Left cardiac atrium (tissue), 4 donors: ENCODE measurements around the gene CYP2B6. TPM values are rescaled to one million over a fixed set of nuclear protein-coding genes. Genes with fewer than 3 reads are reported as not detected.
"Not testable (repeated sequence)": the region's sequence is repeated elsewhere in the genome, so short reads cannot be mapped to it uniquely, and the experiment has no call there.

ENCODE experiments used
- ATAC-seq, 2 donors: fragments of 200-7000 bp; cut with Tn5 transposase; one replicate each; pipeline ENCODE4 v1.9.1; 2020; ENCODE audit warnings: mild to moderate bottlenecking in 2 of 2, moderate library complexity in 2 of 2
- DNase-seq: peaks from one replicate; pipeline ENCODE4 v3.0.0-alpha.2; 2020
- intact Hi-C, 2 donors: fragments of 100-400 bp; cut with DNase I; formaldehyde crosslinking; loops; one replicate each; pipeline versions ENCODE4 v1.14.1 to v1.15.1; 2022 to 2023
- total RNA-seq, 2 donors: library from RNA; stranded (reverse); fragmentation: NEBNext Ultra II Directional; extraction: Animal tissue kit (Norgen Biotek cat#: 25700); gene quantifications; one replicate each; pipeline ENCODE4 v1.2.1, GENCODE V29; 2021
- donor health status: DM: no; HTN: yes; CAD: no.
- donor health status: DM: no; HTN: yes; CAD: no; lungs with severe emphysema.
- donor health status: DM: yes; HTN: yes; CAD: no.
- donor health status: Dilated cardiomyopathy.

CYP2B6 gene
- total RNA-seq, 2 donors from 2014 or later = 0.12 TPM; not detected in 1

- intact Hi-C loops = no loop called here
- ATAC-seq (no peak), DNase-seq (no peak)
Observed at GRCh38 chr19:41025411-41025810, 34.3 kb downstream of the CYP2B6 start.

- intact Hi-C loops = no loop called here
- DNase-seq (no peak), ATAC-seq (no peak)
Observed at GRCh38 chr19:41025871-41026270, 34.8 kb downstream of the CYP2B6 start.

GRCh38 chr19:41027273-41027967 is 36.3 kb downstream of the CYP2B6 start:
- DNase-seq (no peak), ATAC-seq (no peak)
- intact Hi-C loops = no loop called here

GRCh38 chr19:41029524-41030432 is 38.7 kb downstream of the CYP2B6 start:
- DNase-seq (no peak), ATAC-seq (no peak)
- intact Hi-C loops = no loop called here

GRCh38 chr19:41030651-41031050 is 39.6 kb downstream of the CYP2B6 start:
- DNase-seq (no peak), ATAC-seq (no peak)
- intact Hi-C loops = no loop called here

GRCh38 chr19:41031916-41032315 is 40.8 kb downstream of the CYP2B6 start:
- intact Hi-C loops = no loop called here
- ATAC-seq = peak in 1 of 2 donors; percentile 72
- no peak for DNase-seq

GRCh38 chr19:41033324-41033723 is 42.2 kb downstream of the CYP2B6 start:
- ATAC-seq, intact Hi-C loops, DNase-seq: not testable (repeated sequence)

- no peak for DNase-seq
- no peak for ATAC-seq
- intact Hi-C loops = no loop called here
Observed at GRCh38 chr19:41039806-41040205, 48.7 kb downstream of the CYP2B6 start.

- ATAC-seq, intact Hi-C loops, DNase-seq: not testable (repeated sequence)
Observed at GRCh38 chr19:41045095-41045494, 54.0 kb downstream of the CYP2B6 start.

GRCh38 chr19:41050426-41050825 is 59.3 kb downstream of the CYP2B6 start:
- ATAC-seq (no peak), DNase-seq (no peak)
- intact Hi-C loops = no loop called here

- intact Hi-C loops, DNase-seq, ATAC-seq: not testable (repeated sequence)
Observed at GRCh38 chr19:41052162-41052561, 61.1 kb downstream of the CYP2B6 start.

GRCh38 chr19:41053331-41053730 is 62.2 kb downstream of the CYP2B6 start:
- intact Hi-C loops, DNase-seq, ATAC-seq: not testable (repeated sequence)

GRCh38 chr19:41064974-41065569 is 74.0 kb downstream of the CYP2B6 start:
- DNase-seq (no peak), ATAC-seq (peak in 1 of 2 donors; percentile 53)
- intact Hi-C loops = no loop called here

Other genes starting within 250 kb of the CYP2B6 start
- gene ACTMAP, start 240.8 kb upstream of the CYP2B6 start, total RNA-seq = 1 to 10 TPM; 4.2 to 6.2 TPM
- gene SNRPA, start 240.1 kb upstream of the CYP2B6 start, total RNA-seq = 10 to 100 TPM; 23.1 to 34.9 TPM
- 1 to 10 TPM in 1 of 2 donors, under 1 TPM in 1; 0.97 to 1.8 TPM for gene MIA, start 215.8 kb upstream of the CYP2B6 start, total RNA-seq
- gene RAB4B, start 213.0 kb upstream of the CYP2B6 start, total RNA-seq = 10 to 100 TPM; 15.9 to 17.5 TPM
- 10 to 100 TPM; 66.7 to 67.5 TPM for gene EGLN2, start 192.1 kb upstream of the CYP2B6 start, total RNA-seq
- not detected for gene CYP2A6, start 140.8 kb upstream of the CYP2B6 start, total RNA-seq
- gene CYP2A7, start 109.1 kb upstream of the CYP2B6 start, total RNA-seq = not detected
- gene CYP2A13, start 97.2 kb downstream of the CYP2B6 start, total RNA-seq = not detected
- gene CYP2F1, start 123.2 kb downstream of the CYP2B6 start, total RNA-seq = not detected
- 1 to 10 TPM; 1.1 to 1.3 TPM for gene CYP2S1, start 201.9 kb downstream of the CYP2B6 start, total RNA-seq
- 10 to 100 TPM; 27.5 to 31.8 TPM for gene AXL, start 227.9 kb downstream of the CYP2B6 start, total RNA-seq